ENCODE measurements around the gene DHX30.
A peak's percentile ranks its signal among the peaks of the same experiment; 100 is the strongest.
"Not testable (repeated sequence)": the region's sequence is repeated elsewhere in the genome, so short reads cannot be mapped to it uniquely, and the experiment has no call there.

Gene DHX30

GRCh38 chr3:47803480-47804025, 615 bp downstream of the DHX30 start:
- DNase-seq (ENCODE audit: low read depth), result no peak

- no peak for DNase-seq (ENCODE audit: low read depth)
Measured at GRCh38 chr3:47804577-47804976, 1.6 kb downstream of the DHX30 start.

GRCh38 chr3:47813551-47814177, 10.7 kb downstream of the DHX30 start:
- no peak for DNase-seq (ENCODE audit: low read depth)

GRCh38 chr3:47817609-47818008, 14.7 kb downstream of the DHX30 start:
- DNase-seq (ENCODE audit: low read depth), result no peak

- DNase-seq (ENCODE audit: low read depth), result peak; percentile 40
Measured at GRCh38 chr3:47824541-47825473, 21.9 kb downstream of the DHX30 start.

GRCh38 chr3:47825590-47825989, 22.7 kb downstream of the DHX30 start:
- no peak for DNase-seq (ENCODE audit: low read depth)

GRCh38 chr3:47829482-47829881, 26.5 kb downstream of the DHX30 start:
- DNase-seq (ENCODE audit: low read depth), result not testable (repeated sequence)

GRCh38 chr3:47836986-47837385, 34.0 kb downstream of the DHX30 start:
- DNase-seq (ENCODE audit: low read depth), result no peak

GRCh38 chr3:47838503-47838902, 35.6 kb downstream of the DHX30 start:
- no peak for DNase-seq (ENCODE audit: low read depth)

- DNase-seq (ENCODE audit: low read depth), result no peak
Measured at GRCh38 chr3:47841786-47842349, 38.9 kb downstream of the DHX30 start.

GRCh38 chr3:47846186-47846879, 43.4 kb downstream of the DHX30 start:
- DNase-seq (ENCODE audit: low read depth), result no peak

GRCh38 chr3:47846880-47847248, 43.9 kb downstream of the DHX30 start:
- DNase-seq (ENCODE audit: low read depth), result no peak

GRCh38 chr3:47847260-47847659, 44.3 kb downstream of the DHX30 start:
- no peak for DNase-seq (ENCODE audit: low read depth)

GRCh38 chr3:47847801-47848518, 45.0 kb downstream of the DHX30 start:
- DNase-seq (ENCODE audit: low read depth), result no peak

GRCh38 chr3:47848599-47849117, 45.7 kb downstream of the DHX30 start:
- DNase-seq (ENCODE audit: low read depth), result no peak

GRCh38 chr3:47849186-47849698, 46.3 kb downstream of the DHX30 start:
- no peak for DNase-seq (ENCODE audit: low read depth)

GRCh38 chr3:47849699-47850563, 47.0 kb downstream of the DHX30 start:
- no peak for DNase-seq (ENCODE audit: low read depth)

GRCh38 chr3:47850564-47851410, 47.8 kb downstream of the DHX30 start:
- no peak for DNase-seq (ENCODE audit: low read depth)
